Loucy (cell line): ENCODE measurements around the gene FAM219A.

Experiments
- H2AFZ ChIP-seq: fragments of 200-600 bp; sonication (generic); 2 replicates; pipeline ENCODE4 v1.6.0; 2016; ENCODE audit warnings: antibody characterized with exemption, mild to moderate bottlenecking, low read length, moderate library complexity
- H3F3A ChIP-seq: fragments of 200-600 bp; 2 replicates; pipeline ENCODE4 v1.6.0; 2016; ENCODE audit warnings: antibody characterized with exemption, low read depth, mild to moderate bottlenecking
- H3K27me3 ChIP-seq: fragments of 200-600 bp; sonication (generic); 2 replicates; pipeline ENCODE4 v1.6.1; 2014; ENCODE audit warnings: low read length, mild to moderate bottlenecking; ENCODE audit not compliant: insufficient read depth, poor library complexity, severe bottlenecking
- H3K36me3 ChIP-seq: fragments of 200-600 bp; sonication (generic); 2 replicates; pipeline ENCODE4 v1.6.1; 2016; ENCODE audit warnings: low read length; ENCODE audit not compliant: insufficient read depth
- H3K4me1 ChIP-seq: fragments of 200-600 bp; sonication (generic); 2 replicates; pipeline ENCODE4 v1.5.1; 2014; ENCODE audit warnings: low read length, mild to moderate bottlenecking; ENCODE audit not compliant: insufficient read depth, poor library complexity, severe bottlenecking
- H3K4me2 ChIP-seq: fragments of 200-600 bp; sonication (generic); 2 replicates; pipeline ENCODE4 v1.6.0; 2014; ENCODE audit warnings: antibody characterized with exemption, low read length, low read depth, mild to moderate bottlenecking; ENCODE audit not compliant: poor library complexity, severe bottlenecking
- H3K4me3 ChIP-seq: fragments of 200-600 bp; sonication (generic); 2 replicates; pipeline ENCODE4 v1.5.1; 2014; ENCODE audit warnings: low read length, mild to moderate bottlenecking, mixed read lengths; ENCODE audit not compliant: poor library complexity, severe bottlenecking
- H3K79me2 ChIP-seq: fragments of 200-600 bp; sonication (generic); 2 replicates; pipeline ENCODE4 v1.6.1; 2014; ENCODE audit warnings: low read length; ENCODE audit not compliant: insufficient read depth
- H3K9ac ChIP-seq: fragments of 200-600 bp; sonication (generic); 2 replicates; pipeline ENCODE4 v1.6.0; 2014; ENCODE audit warnings: mild to moderate bottlenecking, low read depth, low read length, moderate library complexity; ENCODE audit not compliant: poor library complexity, severe bottlenecking
- H3K9me2 ChIP-seq: fragments of 200-600 bp; sonication (generic); replicated peaks from 2 replicates; pipeline ENCODE4 v1.6.1; 2016; ENCODE audit warnings: low read depth, low read length, mixed read lengths
- H3K9me3 ChIP-seq: fragments of 200-600 bp; sonication (generic); 2 replicates; pipeline ENCODE4 v1.6.1; 2014; ENCODE audit warnings: mild to moderate bottlenecking, antibody characterized with exemption, low read length, low read depth; ENCODE audit not compliant: insufficient read depth
- H4K20me1 ChIP-seq: fragments of 200-600 bp; sonication (generic); 2 replicates; pipeline ENCODE4 v1.6.0; 2014; ENCODE audit warnings: antibody characterized with exemption, low read length, mild to moderate bottlenecking; ENCODE audit not compliant: insufficient read depth, poor library complexity, severe bottlenecking
- CTCF ChIP-seq: fragments of 200-600 bp; sonication (generic); conservative IDR thresholded peaks from 2 replicates; pipeline ENCODE4 v1.5.1; 2014; ENCODE audit warnings: mild to moderate bottlenecking, antibody characterized with exemption, low read length
- EZH2phosphoT487 ChIP-seq: fragments of 200-600 bp; IDR thresholded peaks from 2 replicates; pipeline ENCODE4 v1.6.1; 2018; ENCODE audit warnings: antibody characterized with exemption, mild to moderate bottlenecking, moderate library complexity, borderline replicate concordance

FAM219A gene

DNA sequence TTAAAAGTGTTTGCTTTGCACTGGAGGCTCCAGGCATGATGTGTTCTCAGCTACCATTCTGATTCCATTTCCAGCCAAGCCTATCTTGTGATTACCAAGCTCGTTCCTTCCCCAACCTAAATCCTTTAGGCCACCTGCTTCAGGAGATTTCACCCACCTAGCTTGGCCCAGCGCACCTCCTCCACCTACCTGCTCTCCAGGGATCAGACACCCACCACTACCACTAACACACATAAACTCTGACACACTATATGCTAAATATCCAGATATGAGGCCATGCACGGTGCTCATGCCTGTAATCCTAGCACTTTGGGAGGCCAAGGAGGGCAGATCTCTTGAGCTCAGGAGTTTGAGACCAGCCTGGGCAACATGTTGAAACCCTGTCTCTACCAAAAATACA is 84.0 kb downstream of the FAM219A start:
- Histone ChIP-seq H3K36me3 (no peaks in the 10 kb centered on the region), H3K9me3 (no peaks in the 10 kb centered on the region), H3K9me2 (no peaks in the 10 kb centered on the region), H3K9ac (no peak overlapping the region), H3K4me2 (no peak overlapping the region), H2AFZ (no peak overlapping the region), H4K20me1 (no peaks in the 10 kb centered on the region), H3K4me1 (peaks cover 20% of the 10 kb centered on the region), H3K27me3 (no peaks in the 10 kb centered on the region), H3F3A (no peaks in the 10 kb centered on the region), H3K79me2 (no peaks in the 10 kb centered on the region), H3K4me3 (no peak overlapping the region)
- TF ChIP-seq EZH2phosphoT487, result no peak

- no peaks in the 10 kb centered on the region for H3K9me2 ChIP-seq
- H3K36me3 ChIP-seq, result no peaks in the 10 kb centered on the region
- no peak overlapping the region for H2AFZ ChIP-seq
- no peak overlapping the region for H3K9ac ChIP-seq
- H4K20me1 ChIP-seq, result no peaks in the 10 kb centered on the region
- TF ChIP-seq EZH2phosphoT487 (no peak), CTCF (no peak)
- no peaks in the 10 kb centered on the region for H3K27me3 ChIP-seq
- H3K4me1 ChIP-seq, result peaks cover 20% of the 10 kb centered on the region
- H3K79me2 ChIP-seq, result no peaks in the 10 kb centered on the region
- H3K9me3 ChIP-seq, result no peaks in the 10 kb centered on the region
- no peaks in the 10 kb centered on the region for H3F3A ChIP-seq
- no peak overlapping the region for H3K4me3 ChIP-seq
- no peak overlapping the region for H3K4me2 ChIP-seq
These were observed 84.6 kb downstream of the FAM219A start for GRCh38 chr9:34373749-34374148.

GRCh38 chr9:34372467-34373011 is 85.8 kb downstream of the FAM219A start:
- TF ChIP-seq CTCF, result no peak
- TF ChIP-seq EZH2phosphoT487, result no peak
- Histone ChIP-seq H2AFZ (no peak overlapping the region), H3K9ac (no peak overlapping the region), H3K4me2 (no peak overlapping the region), H3K27me3 (no peaks in the 10 kb centered on the region), H3K4me3 (no peak overlapping the region), H3K9me3 (peaks cover 3% of the 10 kb centered on the region; the same call in 1 of the 2 replicates), H4K20me1 (no peaks in the 10 kb centered on the region), H3F3A (no peaks in the 10 kb centered on the region), H3K36me3 (no peaks in the 10 kb centered on the region), H3K79me2 (no peaks in the 10 kb centered on the region), H3K9me2 (no peaks in the 10 kb centered on the region), H3K4me1 (peaks cover 20% of the 10 kb centered on the region)

DNA sequence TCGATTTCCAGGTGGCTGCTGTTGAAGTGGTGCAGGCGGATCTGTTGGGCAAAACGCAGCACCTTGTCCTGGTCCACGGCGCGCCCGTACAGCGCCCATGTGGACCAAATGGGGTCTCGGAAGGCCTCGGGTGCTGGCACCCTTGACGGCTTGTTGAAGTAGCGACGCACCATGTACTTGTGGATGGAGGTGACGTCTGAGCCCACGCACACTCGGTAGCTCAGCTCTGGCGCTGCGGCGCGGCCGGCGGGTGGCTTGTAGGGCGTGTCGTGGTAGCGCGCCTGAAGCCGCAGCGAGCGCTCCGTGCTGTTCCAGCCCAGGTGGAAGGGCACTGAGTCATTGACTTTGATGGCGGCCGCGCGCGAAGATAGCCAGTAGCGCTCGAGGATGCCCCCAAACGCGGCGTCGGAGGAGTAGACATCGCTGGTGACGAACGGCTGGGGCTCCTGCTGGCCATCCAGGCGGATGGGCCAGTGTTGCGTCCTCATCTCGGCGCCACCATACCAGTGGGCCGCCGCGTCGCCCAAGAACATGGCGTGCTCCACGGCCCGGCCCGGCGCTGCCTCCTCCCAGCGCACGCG is 86.4 kb downstream of the FAM219A start:
- no peaks in the 10 kb centered on the region for H3K27me3 ChIP-seq
- no peak overlapping the region for H2AFZ ChIP-seq
- H3K79me2 ChIP-seq, result no peaks in the 10 kb centered on the region
- H4K20me1 ChIP-seq, result no peaks in the 10 kb centered on the region
- no peak for TF ChIP-seq EZH2phosphoT487
- no peak for TF ChIP-seq CTCF
- H3K9me3 ChIP-seq, result peaks cover 3% of the 10 kb centered on the region; the same call in 1 of the 2 replicates
- H3K36me3 ChIP-seq, result no peaks in the 10 kb centered on the region
- no peak overlapping the region for H3K4me2 ChIP-seq
- H3K4me1 ChIP-seq, result peaks cover 16% of the 10 kb centered on the region
- no peak overlapping the region for H3K4me3 ChIP-seq
- no peak overlapping the region for H3K9ac ChIP-seq
- no peaks in the 10 kb centered on the region for H3K9me2 ChIP-seq
- no peaks in the 10 kb centered on the region for H3F3A ChIP-seq
